ENCODE data around the gene PKD2.
A peak's percentile ranks its signal among the peaks of the same experiment; 100 is the strongest.
"Not testable (repeated sequence)": the region's sequence is repeated elsewhere in the genome, so short reads cannot be mapped to it uniquely, and the experiment has no call there.

Gene PKD2

GRCh38 chr4:87989765-87990164 lies 17.7 kb upstream of the PKD2 start:
- DNase-seq: no peak

- no peak for DNase-seq
Observed at GRCh38 chr4:87995435-87995834, 12.0 kb upstream of the PKD2 start.

- not testable (repeated sequence) for DNase-seq
Observed at GRCh38 chr4:87999191-87999691, 8.2 kb upstream of the PKD2 start.

GRCh38 chr4:88001871-88002270 lies 5.6 kb upstream of the PKD2 start:
- DNase-seq: no peak

- no peak for DNase-seq
Observed at GRCh38 chr4:88002786-88003185, 4.6 kb upstream of the PKD2 start.

GRCh38 chr4:88003261-88003660 lies 4.2 kb upstream of the PKD2 start:
- DNase-seq: no peak

GRCh38 chr4:88005076-88005475 lies 2.4 kb upstream of the PKD2 start:
- DNase-seq: no peak

- no peak for DNase-seq
Observed at GRCh38 chr4:88005946-88006345, 1.5 kb upstream of the PKD2 start.

- DNase-seq: no peak
Observed at GRCh38 chr4:88006956-88007303, 505 bp upstream of the PKD2 start.

- DNase-seq: no peak
Observed at GRCh38 chr4:88008122-88008742, 797 bp downstream of the PKD2 start.

- DNase-seq: no peak
Observed at GRCh38 chr4:88008743-88009171, 1.3 kb downstream of the PKD2 start.

GRCh38 chr4:88009871-88010270 lies 2.4 kb downstream of the PKD2 start:
- DNase-seq: no peak

- no peak for DNase-seq
Observed at GRCh38 chr4:88010966-88011365, 3.5 kb downstream of the PKD2 start.

GRCh38 chr4:88012647-88013046 lies 5.2 kb downstream of the PKD2 start:
- DNase-seq: peak; percentile 45

- no peak for DNase-seq
Observed at GRCh38 chr4:88014386-88014905, 7.0 kb downstream of the PKD2 start.

- DNase-seq: no peak
Observed at GRCh38 chr4:88015659-88016295, 8.3 kb downstream of the PKD2 start.

GRCh38 chr4:88017516-88018297 lies 10.3 kb downstream of the PKD2 start:
- DNase-seq: no peak

GRCh38 chr4:88018466-88018865 lies 11.0 kb downstream of the PKD2 start:
- no peak for DNase-seq

GRCh38 chr4:88021824-88022223 lies 14.4 kb downstream of the PKD2 start:
- no peak for DNase-seq

GRCh38 chr4:88022289-88022688 lies 14.9 kb downstream of the PKD2 start:
- DNase-seq: no peak

- not testable (repeated sequence) for DNase-seq
Observed at GRCh38 chr4:88025868-88026661, 18.6 kb downstream of the PKD2 start.

GRCh38 chr4:88027611-88028608 lies 20.5 kb downstream of the PKD2 start:
- DNase-seq: no peak
